ENCODE data around the gene PSG7. TPM values are rescaled to one million over a fixed set of nuclear protein-coding genes. Genes with fewer than 3 reads are reported as not detected.

The PSG7 gene
- total RNA-seq, 2 donors from 2014 or later = not detected

Other genes starting within 250 kb of the PSG7 start
- not detected for gene PSG3, start 196.7 kb downstream of the PSG7 start, total RNA-seq
- not detected for gene PSG8, start 171.5 kb downstream of the PSG7 start, total RNA-seq
- not detected for gene PSG1, start 57.5 kb downstream of the PSG7 start, total RNA-seq
- gene PSG6, start 19.3 kb downstream of the PSG7 start, total RNA-seq = not detected
- not detected for gene PSG11, start 89.3 kb upstream of the PSG7 start, total RNA-seq
- gene PSG2, start 145.5 kb upstream of the PSG7 start, total RNA-seq = not detected
- not detected for gene PSG5, start 249.3 kb upstream of the PSG7 start, total RNA-seq